PC-9 (cell line): ENCODE measurements around the gene RRP7A.

Experiments
- CTCF ChIP-seq: fragments of 200-600 bp; sonication (generic); conservative IDR thresholded peaks from 2 replicates; pipeline ENCODE4 v1.6.1; 2017; ENCODE audit warnings: mixed run types, antibody characterized with exemption, mild to moderate bottlenecking, moderate library complexity
- EZH2 ChIP-seq: fragments of 200-600 bp; sonication (generic); IDR thresholded peaks from 2 replicates; pipeline ENCODE4 v1.8.0; 2017; ENCODE audit warnings: antibody characterized with exemption, low read depth

- TF ChIP-seq CTCF (no peak), EZH2 (no peak)
Measured at GRCh38 chr22:42548597-42549330, 29.2 kb upstream of the RRP7A start.
